Liver (tissue), 9 donors: Measurements from ENCODE around the gene BHLHA15. TPM values are rescaled to one million over a fixed set of nuclear protein-coding genes. Genes with fewer than 3 reads are reported as not detected.

Experiments used
- DNase-seq: peaks from one replicate; pipeline ENCODE4 v3.0.0-alpha.2; 2017; ENCODE audit warnings: low spot score
- H3K27ac ChIP-seq, 2 donors: one replicate each; pipeline ENCODE4 v1.7.0; 2013; ENCODE audit warnings: inconsistent platforms in 2 of 2, low read length in 2 of 2, control low read depth in 1 of 2, low read depth in 1 of 2, mild to moderate bottlenecking in 1 of 2
- H3K27me3 ChIP-seq, 4 donors: one replicate each; pipeline versions ENCODE4 v1.6.1 to v1.7.0; 2013; ENCODE audit warnings: low read length in 3 of 4, inconsistent platforms in 1 of 4, mild to moderate bottlenecking in 1 of 4, moderate library complexity in 1 of 4; ENCODE audit not compliant: control insufficient read depth in 4 of 4, insufficient read depth in 4 of 4
- H3K36me3 ChIP-seq, 4 donors: one replicate each; pipeline versions ENCODE4 v1.6.1 to v1.7.0; 2013; ENCODE audit warnings: low read length in 3 of 4, mild to moderate bottlenecking in 3 of 4, low read depth in 1 of 4, moderate library complexity in 1 of 4; ENCODE audit not compliant: control insufficient read depth in 4 of 4, insufficient read depth in 3 of 4
- H3K4me1 ChIP-seq, 4 donors: one replicate each; pipeline versions ENCODE4 v1.6.1 to v1.7.0; 2013; ENCODE audit warnings: low read length in 3 of 4, mild to moderate bottlenecking in 3 of 4, moderate library complexity in 1 of 4; ENCODE audit not compliant: control insufficient read depth in 4 of 4, insufficient read depth in 4 of 4
- H3K4me3 ChIP-seq, 3 donors: one replicate each; pipeline versions ENCODE4 v1.6.1 to v1.7.0; 2013; ENCODE audit warnings: low read length in 3 of 3, control low read depth in 1 of 3, low read depth in 1 of 3, mild to moderate bottlenecking in 1 of 3
- H3K9ac ChIP-seq, 2 donors: one replicate each; pipeline ENCODE4 v1.7.0; 2013; ENCODE audit warnings: low read length in 2 of 2, mild to moderate bottlenecking in 2 of 2, moderate library complexity in 2 of 2, control low read depth in 1 of 2, low read depth in 1 of 2
- H3K9me3 ChIP-seq, 4 donors: one replicate each; pipeline versions ENCODE4 v1.6.1 to v1.7.0; 2013; ENCODE audit warnings: low read length in 3 of 4; ENCODE audit not compliant: control insufficient read depth in 4 of 4
- CTCF ChIP-seq: fragments of 150-350 bp; IDR thresholded peaks from 2 replicates; pipeline ENCODE4 v1.5.1; 2017; ENCODE audit warnings: improper control_type of control experiment, low read depth, low read length; ENCODE audit not compliant: missing input control
- EGR1 ChIP-seq, 2 donors: IDR thresholded peaks; 2 replicates each; pipeline ENCODE4 v1.6.1; 2016 to 2018; ENCODE audit warnings: antibody characterized with exemption in 2 of 2, low read depth in 2 of 2
- FOXA1 ChIP-seq: IDR thresholded peaks from 2 replicates; pipeline ENCODE4 v1.6.1; 2016; ENCODE audit warnings: antibody characterized with exemption
- FOXA2 ChIP-seq: IDR thresholded peaks from 2 replicates; pipeline ENCODE4 v1.6.1; 2016; ENCODE audit warnings: antibody characterized with exemption
- GABPA ChIP-seq, 2 donors: IDR thresholded peaks in 1 of 2; conservative IDR thresholded peaks in 1 of 2; 2 replicates each; pipeline ENCODE4 v1.6.1; 2016; ENCODE audit warnings: antibody characterized with exemption in 2 of 2, mild to moderate bottlenecking in 1 of 2, moderate library complexity in 1 of 2
- HNF4A ChIP-seq, 2 donors: conservative IDR thresholded peaks; 2 replicates each; pipeline ENCODE4 v1.6.1; 2016; ENCODE audit warnings: antibody characterized with exemption in 2 of 2, mild to moderate bottlenecking in 2 of 2
- HNF4G ChIP-seq: IDR thresholded peaks from 2 replicates; pipeline ENCODE4 v1.6.1; 2016; ENCODE audit warnings: antibody characterized with exemption
- JUND ChIP-seq, 2 donors: IDR thresholded peaks; 2 replicates each; pipeline ENCODE4 v1.6.1; 2016; ENCODE audit warnings: antibody characterized with exemption in 2 of 2
- MAX ChIP-seq: IDR thresholded peaks from 2 replicates; pipeline ENCODE4 v1.6.1; 2016; ENCODE audit warnings: antibody characterized with exemption
- NR2F2 ChIP-seq: IDR thresholded peaks from 2 replicates; pipeline ENCODE4 v1.6.1; 2016; ENCODE audit warnings: antibody characterized with exemption
- REST ChIP-seq: IDR thresholded peaks from 2 replicates; pipeline ENCODE4 v1.6.1; 2016; ENCODE audit warnings: antibody characterized with exemption, mild to moderate bottlenecking
- RXRA ChIP-seq, 2 donors: IDR thresholded peaks; 2 replicates each; pipeline ENCODE4 v1.6.1; 2017 to 2018; ENCODE audit warnings: antibody characterized with exemption in 2 of 2, mild to moderate bottlenecking in 1 of 2
- SP1 ChIP-seq: IDR thresholded peaks from 2 replicates; pipeline ENCODE4 v1.6.1; 2018; ENCODE audit warnings: antibody characterized with exemption, mild to moderate bottlenecking
- TAF1 ChIP-seq: conservative IDR thresholded peaks from 2 replicates; pipeline ENCODE4 v1.6.1; 2016; ENCODE audit warnings: antibody characterized with exemption, mild to moderate bottlenecking
- YY1 ChIP-seq: IDR thresholded peaks from 2 replicates; pipeline ENCODE4 v1.6.1; 2016; ENCODE audit warnings: antibody characterized with exemption, mild to moderate bottlenecking
- ZBTB33 ChIP-seq: IDR thresholded peaks from 2 replicates; pipeline ENCODE4 v1.6.1; 2016; ENCODE audit warnings: antibody characterized with exemption
- WGBS: extraction: QIAGEN DNeasy Blood & Tissue Kit; methylation state at CpG from one replicate; pipeline ENCODE4 v1.1.7; 2013; 5-methylcytosine and 5-hydroxymethylcytosine counted together
- polyA plus RNA-seq, 2 donors: library from polyadenylated mRNA; stranded (reverse) in 1 of 2; unstranded in 1 of 2; fragments of 200-250 nt in 1 of 2; fragments of >200 nt in 1 of 2; fragmentation: Nextera tagmentation in 1 of 2; extraction: Ambion mirVana in 1 of 2; gene quantifications; one replicate each; pipeline versions ENCODE4 v1.2.1 to v1.2.3, GENCODE V29; 2013 to 2015
- total RNA-seq, 2 donors: library from RNA; depleted of rRNA; stranded (reverse); fragments of >200 nt; gene quantifications; one replicate each; pipeline ENCODE4 v1.2.3, GENCODE V29; 2014
- donor health status: healthy.
- donor health status: healthy.
- donor health status: healthy.
- donor health status: healthy.
- donor health status: healthy.

The BHLHA15 gene
- total and polyA plus RNA-seq, 4 donors, result 1.0 to 28.9 (median 7.6) TPM

- H3K9ac ChIP-seq, result no peak overlapping the region
- TF ChIP-seq HNF4G (no peak), FOXA1 (no peak), RXRA (IDR thresholded peaks at IDR 0.05) (no peak), FOXA2 (no peak), ZBTB33 (no peak), SP1 (no peak), HNF4A (conservative IDR thresholded peaks at IDR 0.05) (no peak), EGR1 (IDR thresholded peaks at IDR 0.05; ENCODE audit: low read depth in 2 of 2) (no peak), MAX (no peak), GABPA (IDR thresholded peaks at IDR 0.05 in 1 of 2, conservative IDR thresholded peaks at IDR 0.05 in 1 of 2) (no peak), REST (no peak)
- H3K4me3 ChIP-seq, result no peak overlapping the region
- no peak overlapping the region for H3K27ac ChIP-seq
- 96% methylated on average over 8 of the region's 8 CpGs for WGBS
- H3K27me3 ChIP-seq, result no peaks in the 10 kb centered on the region
- H3K9me3 ChIP-seq, result no peaks in the 10 kb centered on the region
- H3K4me1 ChIP-seq, result no peaks in the 10 kb centered on the region
- no peak for DNase-seq
- H3K36me3 ChIP-seq, result peaks cover 0 to 5% (median 4%) of the 10 kb centered on the region in 4 donors
Measured at GRCh38 chr7:98180751-98181150, 30.5 kb upstream of the BHLHA15 start.

GRCh38 chr7:98185101-98185500 is 26.1 kb upstream of the BHLHA15 start:
- Histone ChIP-seq H3K27ac (no peak overlapping the region), H3K27me3 (no peaks in the 10 kb centered on the region), H3K4me3 (no peak overlapping the region), H3K9ac (no peak overlapping the region), H3K9me3 (no peaks in the 10 kb centered on the region), H3K4me1 (no peaks in the 10 kb centered on the region), H3K36me3 (peaks cover 2 to 9% (median 5%) of the 10 kb centered on the region in 4 donors)
- 92% methylated on average over 7 of the region's 7 CpGs for WGBS
- no peak for DNase-seq
- TF ChIP-seq NR2F2 (no peak), GABPA (IDR thresholded peaks at IDR 0.05 in 1 of 2, conservative IDR thresholded peaks at IDR 0.05 in 1 of 2) (no peak), CTCF (no peak), HNF4G (no peak), FOXA2 (no peak), ZBTB33 (no peak), YY1 (no peak), SP1 (no peak), HNF4A (conservative IDR thresholded peaks at IDR 0.05) (no peak), JUND (IDR thresholded peaks at IDR 0.05) (no peak), EGR1 (IDR thresholded peaks at IDR 0.05; ENCODE audit: low read depth in 2 of 2) (no peak), TAF1 (no peak), FOXA1 (no peak), MAX (no peak), REST (no peak)
